ENCODE measurements around the gene ASXL2. TPM values are rescaled to one million over a fixed set of nuclear protein-coding genes. Genes with fewer than 3 reads are reported as not detected.

ASXL2 gene
- total RNA-seq, 1 donor from 2014 or later, result 25.8 TPM

- H3K36me3 ChIP-seq (ENCODE audit: insufficient read depth, low read length), result peaks cover 7% of the 10 kb centered on the region
- no peak for TF ChIP-seq EZH2 (IDR thresholded peaks at IDR 0.05; ENCODE audit: insufficient read depth, low read length)
- TF ChIP-seq, protein P1, sequence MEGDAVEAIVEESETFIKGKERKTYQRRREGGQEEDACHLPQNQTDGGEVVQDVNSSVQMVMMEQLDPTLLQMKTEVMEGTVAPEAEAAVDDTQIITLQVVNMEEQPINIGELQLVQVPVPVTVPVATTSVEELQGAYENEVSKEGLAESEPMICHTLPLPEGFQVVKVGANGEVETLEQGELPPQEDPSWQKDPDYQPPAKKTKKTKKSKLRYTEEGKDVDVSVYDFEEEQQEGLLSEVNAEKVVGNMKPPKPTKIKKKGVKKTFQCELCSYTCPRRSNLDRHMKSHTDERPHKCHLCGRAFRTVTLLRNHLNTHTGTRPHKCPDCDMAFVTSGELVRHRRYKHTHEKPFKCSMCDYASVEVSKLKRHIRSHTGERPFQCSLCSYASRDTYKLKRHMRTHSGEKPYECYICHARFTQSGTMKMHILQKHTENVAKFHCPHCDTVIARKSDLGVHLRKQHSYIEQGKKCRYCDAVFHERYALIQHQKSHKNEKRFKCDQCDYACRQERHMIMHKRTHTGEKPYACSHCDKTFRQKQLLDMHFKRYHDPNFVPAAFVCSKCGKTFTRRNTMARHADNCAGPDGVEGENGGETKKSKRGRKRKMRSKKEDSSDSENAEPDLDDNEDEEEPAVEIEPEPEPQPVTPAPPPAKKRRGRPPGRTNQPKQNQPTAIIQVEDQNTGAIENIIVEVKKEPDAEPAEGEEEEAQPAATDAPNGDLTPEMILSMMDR (IDR thresholded peaks at IDR 0.05; ENCODE audit: insufficient read depth, low read depth, low read length), result no peak
- H3K27me3 Mint-ChIP-seq (ENCODE audit: low read depth, unreplicated experiment), result no peaks in the 10 kb centered on the region
- no peak overlapping the region for H2AFZ ChIP-seq (ENCODE audit: low read depth, low read length)
- H3K4me2 ChIP-seq (ENCODE audit: low read length), result no peak overlapping the region
- no peaks in the 10 kb centered on the region for H3K27me3 ChIP-seq (ENCODE audit: insufficient read depth, low read length)
- no peak for FAIRE-seq
- H3K9ac ChIP-seq (ENCODE audit: low read length), result no peak overlapping the region
- no peaks in the 10 kb centered on the region for H3K9me3 ChIP-seq (ENCODE audit: insufficient read depth, low read depth, low read length)
- peaks cover 10% of the 10 kb centered on the region for H3K4me1 Mint-ChIP-seq (ENCODE audit: low read depth, unreplicated experiment)
- peaks cover 35% of the 10 kb centered on the region for H4K20me1 ChIP-seq (ENCODE audit: insufficient read depth, low read length)
- no peak overlapping the region for H3K4me3 Mint-ChIP-seq (ENCODE audit: unreplicated experiment)
- no peak for DNase-seq (ENCODE audit: low read depth)
- no peak overlapping the region for H3K27ac Mint-ChIP-seq (ENCODE audit: unreplicated experiment)
- no peak overlapping the region for H3K4me3 ChIP-seq (ENCODE audit: insufficient read depth, low read depth, low read length)
- peaks cover 2% of the 10 kb centered on the region for H3K36me3 Mint-ChIP-seq (ENCODE audit: low read depth, unreplicated experiment)
- H3K9me3 Mint-ChIP-seq (ENCODE audit: unreplicated experiment), result no peaks in the 10 kb centered on the region
- no peak overlapping the region for H3K27ac ChIP-seq (ENCODE audit: low read depth, low read length)
- H3K4me1 ChIP-seq (ENCODE audit: insufficient read depth, low read length), result no peaks in the 10 kb centered on the region
- peaks cover 25% of the 10 kb centered on the region for H3K79me2 ChIP-seq (ENCODE audit: insufficient read depth, low read length)
Measured at GRCh38 chr2:25842155-25842554, 36.1 kb downstream of the ASXL2 start.

- peak; percentile 7 for DNase-seq (ENCODE audit: low read depth)
- Histone ChIP-seq H3K4me2 (ENCODE audit: low read length) (no peak overlapping the region), H3K4me1 (ENCODE audit: insufficient read depth, low read length) (no peaks in the 10 kb centered on the region), H4K20me1 (ENCODE audit: insufficient read depth, low read length) (peaks cover 44% of the 10 kb centered on the region), H3K4me3 (ENCODE audit: insufficient read depth, low read depth, low read length) (no peak overlapping the region), H3K27me3 (ENCODE audit: insufficient read depth, low read length) (no peaks in the 10 kb centered on the region), H3K9me3 (ENCODE audit: insufficient read depth, low read depth, low read length) (no peaks in the 10 kb centered on the region), H3K9ac (ENCODE audit: low read length) (no peak overlapping the region), H3K27ac (ENCODE audit: low read depth, low read length) (no peak overlapping the region), H3K79me2 (ENCODE audit: insufficient read depth, low read length) (peaks cover 16% of the 10 kb centered on the region), H2AFZ (ENCODE audit: low read depth, low read length) (no peak overlapping the region), H3K36me3 (ENCODE audit: insufficient read depth, low read length) (peaks cover 4% of the 10 kb centered on the region)
- TF ChIP-seq, protein P1 (IDR thresholded peaks at IDR 0.05; ENCODE audit: insufficient read depth, low read depth, low read length), result no peak
- no peak for TF ChIP-seq EZH2 (IDR thresholded peaks at IDR 0.05; ENCODE audit: insufficient read depth, low read length)
- Mint-ChIP-seq H3K9me3 (ENCODE audit: unreplicated experiment) (peaks cover 2% of the 10 kb centered on the region), H3K36me3 (ENCODE audit: low read depth, unreplicated experiment) (no peaks in the 10 kb centered on the region), H3K27ac (ENCODE audit: unreplicated experiment) (no peak overlapping the region), H3K4me1 (ENCODE audit: low read depth, unreplicated experiment) (peaks cover 7% of the 10 kb centered on the region), H3K4me3 (ENCODE audit: unreplicated experiment) (no peak overlapping the region), H3K27me3 (ENCODE audit: low read depth, unreplicated experiment) (no peaks in the 10 kb centered on the region)
- FAIRE-seq, result no peak
Measured at GRCh38 chr2:25838152-25838756, 40.0 kb downstream of the ASXL2 start.

GRCh38 chr2:25835906-25836305 is 42.4 kb downstream of the ASXL2 start:
- Mint-ChIP-seq H3K4me3 (ENCODE audit: unreplicated experiment) (no peak overlapping the region), H3K27ac (ENCODE audit: unreplicated experiment) (no peak overlapping the region), H3K27me3 (ENCODE audit: low read depth, unreplicated experiment) (no peaks in the 10 kb centered on the region), H3K36me3 (ENCODE audit: low read depth, unreplicated experiment) (peaks cover 5% of the 10 kb centered on the region), H3K9me3 (ENCODE audit: unreplicated experiment) (peaks cover 2% of the 10 kb centered on the region), H3K4me1 (ENCODE audit: low read depth, unreplicated experiment) (peaks cover 8% of the 10 kb centered on the region)
- peaks cover 55% of the 10 kb centered on the region for H4K20me1 ChIP-seq (ENCODE audit: insufficient read depth, low read length)
- no peaks in the 10 kb centered on the region for H3K4me1 ChIP-seq (ENCODE audit: insufficient read depth, low read length)
- DNase-seq (ENCODE audit: low read depth) (no peak), FAIRE-seq (no peak)
- no peak for TF ChIP-seq EZH2 (IDR thresholded peaks at IDR 0.05; ENCODE audit: insufficient read depth, low read length)
- TF ChIP-seq, protein P1 (IDR thresholded peaks at IDR 0.05; ENCODE audit: insufficient read depth, low read depth, low read length), result no peak
- no peaks in the 10 kb centered on the region for H3K9me3 ChIP-seq (ENCODE audit: insufficient read depth, low read depth, low read length)
- H3K27me3 ChIP-seq (ENCODE audit: insufficient read depth, low read length), result no peaks in the 10 kb centered on the region
- H3K4me2 ChIP-seq (ENCODE audit: low read length), result no peak overlapping the region
- no peak overlapping the region for H3K27ac ChIP-seq (ENCODE audit: low read depth, low read length)
- no peak overlapping the region for H3K4me3 ChIP-seq (ENCODE audit: insufficient read depth, low read depth, low read length)
- no peak overlapping the region for H3K9ac ChIP-seq (ENCODE audit: low read length)
- peaks cover 9% of the 10 kb centered on the region for H3K79me2 ChIP-seq (ENCODE audit: insufficient read depth, low read length)
- peaks cover 4% of the 10 kb centered on the region for H3K36me3 ChIP-seq (ENCODE audit: insufficient read depth, low read length)
- no peak overlapping the region for H2AFZ ChIP-seq (ENCODE audit: low read depth, low read length)

Data from astrocyte (in vitro differentiated cells and primary cell).